HepG2 (cell line): ENCODE measurements around the gene PASK. TPM values are rescaled to one million over a fixed set of nuclear protein-coding genes. Genes with fewer than 3 reads are reported as not detected.

Source experiments
- AKAP8 ChIP-seq: sonication (generic); formaldehyde crosslinking; IDR thresholded peaks from 2 replicates; pipeline ENCODE4 v1.5.1; 2020; ENCODE audit warnings: mild to moderate bottlenecking, missing genetic modification reagents
- CREB1 ChIP-seq, 2 experiments: fragments of 450-650 bp in 1 of 2; IDR thresholded peaks; 2 replicates each; pipeline ENCODE4 v1.6.1; 2016 to 2017; ENCODE audit warnings: control low read depth in 1 of 2, mild to moderate bottlenecking in 1 of 2, missing compliant biosample characterization in 1 of 2, missing genetic modification characterization in 1 of 2
- HIVEP1 ChIP-seq: sonication (generic); formaldehyde crosslinking; IDR thresholded peaks from 2 replicates; pipeline ENCODE4 v1.4.0; 2020; ENCODE audit warnings: mild to moderate bottlenecking, missing genetic modification reagents
- JARID2 ChIP-seq: sonication (generic); formaldehyde crosslinking; IDR thresholded peaks from 2 replicates; pipeline ENCODE4 v1.8.1; 2023; ENCODE audit warnings: missing genetic modification reagents, inconsistent platforms; ENCODE audit not compliant: insufficient replicate concordance
- SMC3 ChIP-seq: IDR thresholded peaks from 2 replicates; pipeline ENCODE4 v1.6.1; 2011; ENCODE audit warnings: low read length, improper control_type of control experiment
- SP2 ChIP-seq: sonication (generic); formaldehyde crosslinking; IDR thresholded peaks from 2 replicates; pipeline ENCODE4 v1.5.1; 2020; ENCODE audit warnings: mild to moderate bottlenecking, missing genetic modification reagents
- TAF15 ChIP-seq: fragments of 200-400 bp; formaldehyde crosslinking; IDR thresholded peaks from one replicate; pipeline ENCODE4 v1.6.1; 2018; ENCODE audit warnings: mild to moderate bottlenecking, low read depth, low read length; ENCODE audit not compliant: poor library complexity, severe bottlenecking
- THAP8 ChIP-seq: sonication (generic); formaldehyde crosslinking; IDR thresholded peaks from 2 replicates; pipeline ENCODE4 v1.5.1; 2020; ENCODE audit warnings: missing genetic modification reagents, mild to moderate bottlenecking, borderline replicate concordance
- ZNF17 ChIP-seq: sonication (generic); formaldehyde crosslinking; IDR thresholded peaks from 2 replicates; pipeline ENCODE4 v1.5.0; 2020; ENCODE audit warnings: mild to moderate bottlenecking, missing genetic modification reagents
- ZNF30 ChIP-seq: sonication (generic); formaldehyde crosslinking; IDR thresholded peaks from 2 replicates; pipeline ENCODE4 v1.5.0; 2020; ENCODE audit warnings: mild to moderate bottlenecking, missing genetic modification reagents
- ZNF446 ChIP-seq: sonication (generic); formaldehyde crosslinking; IDR thresholded peaks from 2 replicates; pipeline ENCODE4 v1.5.0; 2020; ENCODE audit warnings: mild to moderate bottlenecking, missing genetic modification reagents
- ZNF546 ChIP-seq: sonication (generic); formaldehyde crosslinking; conservative IDR thresholded peaks from 2 replicates; pipeline ENCODE4 v1.8.1; 2023; ENCODE audit warnings: mild to moderate bottlenecking, missing genetic modification reagents
- ZNF570 ChIP-seq: sonication (generic); formaldehyde crosslinking; IDR thresholded peaks from 2 replicates; pipeline ENCODE4 v1.4.0; 2020; ENCODE audit warnings: mild to moderate bottlenecking, missing genetic modification reagents, borderline replicate concordance
- ZNF629 ChIP-seq: sonication (generic); formaldehyde crosslinking; conservative IDR thresholded peaks from 2 replicates; pipeline ENCODE4 v1.5.0; 2020; ENCODE audit warnings: missing genetic modification reagents
- ZNF652 ChIP-seq: IDR thresholded peaks from 2 replicates; pipeline ENCODE4 v1.6.1; 2016; ENCODE audit warnings: low read depth, borderline replicate concordance
- ZNF775 ChIP-seq: sonication (generic); formaldehyde crosslinking; IDR thresholded peaks from 2 replicates; pipeline ENCODE4 v1.4.0; 2020; ENCODE audit warnings: missing genetic modification reagents, mild to moderate bottlenecking, moderate library complexity, borderline replicate concordance
- ZNF788 ChIP-seq: sonication (generic); formaldehyde crosslinking; IDR thresholded peaks from 2 replicates; pipeline ENCODE4 v1.5.0; 2020; ENCODE audit warnings: mild to moderate bottlenecking, missing genetic modification reagents, borderline replicate concordance
- ZNF839 ChIP-seq: sonication (generic); formaldehyde crosslinking; IDR thresholded peaks from 2 replicates; pipeline ENCODE4 v1.4.0; 2020; ENCODE audit warnings: missing genetic modification reagents, mild to moderate bottlenecking, borderline replicate concordance
- polyA plus RNA-seq, 8 experiments: library from polyadenylated mRNA; depleted of rRNA in 3 of 8; stranded (reverse) in 7 of 8; unstranded in 1 of 8; fragments of >200 nt; fragmentation: Illumina TruSeq in 4 of 8; extraction: Trizol in 4 of 8; gene quantifications; 2 replicates each; pipeline versions ENCODE4 v1.2.1 to v1.2.3, GENCODE V29; 2011 to 2016; ENCODE audit warnings: low read depth in 4 of 8, missing spikeins in 1 of 8, mixed read lengths in 1 of 8; ENCODE audit not compliant: insufficient read depth in 1 of 8
- total RNA-seq, 5 experiments: library from RNA; depleted of rRNA; stranded (reverse); fragments of >200 nt; fragmentation: Illumina TruSeq; extraction: Trizol; gene quantifications; 2 replicates each; pipeline ENCODE4 v1.2.3, GENCODE V29; 2016; ENCODE audit warnings: low read depth in 1 of 5
- TF ChIP-seq, protein P1 (sequence below): sonication (generic); formaldehyde crosslinking; IDR thresholded peaks from 2 replicates; pipeline ENCODE4 v1.5.0; 2020; ENCODE audit warnings: missing genetic modification reagents
- TF ChIP-seq, protein P2 (sequence below): sonication (generic); formaldehyde crosslinking; IDR thresholded peaks from 2 replicates; pipeline ENCODE4 v1.5.0; 2020; ENCODE audit warnings: mild to moderate bottlenecking, missing genetic modification reagents, borderline replicate concordance
- TF ChIP-seq, protein P3 (sequence below): sonication (generic); formaldehyde crosslinking; IDR thresholded peaks from 2 replicates; pipeline ENCODE4 v1.4.0; 2020; ENCODE audit warnings: missing genetic modification reagents, mild to moderate bottlenecking, borderline replicate concordance

The PASK gene
- total and polyA plus RNA-seq, 2 of the 13 experiments (the other 11 are each of a cell fraction or from before 2014, with no cell fraction given) = 6.9 to 17.0 TPM

DNA sequence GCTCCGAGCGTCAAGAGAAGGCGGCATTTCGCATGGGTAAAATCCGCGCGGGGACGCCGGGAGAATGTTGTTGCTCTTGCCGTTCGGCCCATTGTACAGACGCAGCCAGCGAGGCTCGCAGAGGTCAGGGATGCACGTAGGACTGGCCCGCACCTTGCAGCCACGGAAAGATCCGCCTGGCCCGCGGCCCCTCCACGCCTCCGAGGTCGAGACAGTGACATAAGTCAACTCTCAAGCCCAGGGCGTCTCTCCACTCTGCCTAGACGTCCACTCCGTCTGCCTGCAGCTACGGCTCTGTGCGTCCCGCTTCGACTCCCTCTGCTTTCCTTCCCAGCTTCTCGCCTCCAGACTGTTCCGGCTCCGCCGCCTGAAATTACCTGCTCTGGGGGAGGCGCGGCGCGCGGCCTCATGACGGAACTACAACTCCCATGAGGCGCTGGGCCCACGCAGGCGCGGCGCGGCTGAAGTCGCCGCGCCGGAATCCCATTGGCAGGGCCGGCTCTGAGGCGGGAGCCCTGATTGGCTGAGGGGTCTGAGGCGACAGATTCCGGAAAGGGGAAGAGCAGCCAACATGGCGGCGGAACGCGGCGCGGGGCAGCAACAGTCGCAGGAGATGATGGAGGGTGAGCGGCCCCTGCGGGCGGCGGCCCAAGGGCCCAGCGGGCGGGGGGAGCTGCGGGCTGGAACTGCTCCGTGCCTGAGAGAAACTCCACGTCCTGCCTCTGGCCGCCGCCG lies 820 bp upstream of the PASK start, which contains the start of gene PPP1R7 (continued):
- TF ChIP-seq, protein P1, sequence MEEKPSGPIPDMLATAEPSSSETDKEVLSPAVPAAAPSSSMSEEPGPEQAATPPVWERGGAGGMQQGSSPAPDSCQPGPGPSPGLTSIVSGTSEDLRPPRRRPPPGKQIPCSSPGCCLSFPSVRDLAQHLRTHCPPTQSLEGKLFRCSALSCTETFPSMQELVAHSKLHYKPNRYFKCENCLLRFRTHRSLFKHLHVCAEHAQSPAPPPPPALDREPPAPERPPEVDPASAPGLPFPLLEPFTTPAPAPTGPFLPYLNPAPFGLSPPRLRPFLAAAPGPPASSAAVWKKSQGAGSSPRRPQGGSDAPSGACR = no peak
- no peak for TF ChIP-seq ZNF446 (CRISPR knock-in tag)
- TF ChIP-seq SP2 (CRISPR knock-in tag) = peak; percentile 72
- peak; percentile 18; the same call in 1 of the 2 replicates for TF ChIP-seq ZNF788 (CRISPR knock-in tag)
- peak; percentile 100 for TF ChIP-seq ZNF629
- TF ChIP-seq, protein P2, sequence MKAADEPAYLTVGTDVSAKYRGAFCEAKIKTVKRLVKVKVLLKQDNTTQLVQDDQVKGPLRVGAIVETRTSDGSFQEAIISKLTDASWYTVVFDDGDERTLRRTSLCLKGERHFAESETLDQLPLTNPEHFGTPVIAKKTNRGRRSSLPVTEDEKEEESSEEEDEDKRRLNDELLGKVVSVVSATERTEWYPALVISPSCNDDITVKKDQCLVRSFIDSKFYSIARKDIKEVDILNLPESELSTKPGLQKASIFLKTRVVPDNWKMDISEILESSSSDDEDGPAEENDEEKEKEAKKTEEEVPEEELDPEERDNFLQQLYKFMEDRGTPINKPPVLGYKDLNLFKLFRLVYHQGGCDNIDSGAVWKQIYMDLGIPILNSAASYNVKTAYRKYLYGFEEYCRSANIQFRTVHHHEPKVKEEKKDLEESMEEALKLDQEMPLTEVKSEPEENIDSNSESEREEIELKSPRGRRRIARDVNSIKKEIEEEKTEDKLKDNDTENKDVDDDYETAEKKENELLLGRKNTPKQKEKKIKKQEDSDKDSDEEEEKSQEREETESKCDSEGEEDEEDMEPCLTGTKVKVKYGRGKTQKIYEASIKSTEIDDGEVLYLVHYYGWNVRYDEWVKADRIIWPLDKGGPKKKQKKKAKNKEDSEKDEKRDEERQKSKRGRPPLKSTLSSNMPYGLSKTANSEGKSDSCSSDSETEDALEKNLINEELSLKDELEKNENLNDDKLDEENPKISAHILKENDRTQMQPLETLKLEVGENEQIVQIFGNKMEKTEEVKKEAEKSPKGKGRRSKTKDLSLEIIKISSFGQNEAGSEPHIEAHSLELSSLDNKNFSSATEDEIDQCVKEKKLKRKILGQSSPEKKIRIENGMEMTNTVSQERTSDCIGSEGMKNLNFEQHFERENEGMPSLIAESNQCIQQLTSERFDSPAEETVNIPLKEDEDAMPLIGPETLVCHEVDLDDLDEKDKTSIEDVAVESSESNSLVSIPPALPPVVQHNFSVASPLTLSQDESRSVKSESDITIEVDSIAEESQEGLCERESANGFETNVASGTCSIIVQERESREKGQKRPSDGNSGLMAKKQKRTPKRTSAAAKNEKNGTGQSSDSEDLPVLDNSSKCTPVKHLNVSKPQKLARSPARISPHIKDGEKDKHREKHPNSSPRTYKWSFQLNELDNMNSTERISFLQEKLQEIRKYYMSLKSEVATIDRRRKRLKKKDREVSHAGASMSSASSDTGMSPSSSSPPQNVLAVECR (CRISPR knock-in tag) = peak; percentile 82
- TF ChIP-seq AKAP8 (CRISPR knock-in tag) = no peak; the same call in 1 of the 2 replicates
- TF ChIP-seq THAP8 (CRISPR knock-in tag) = no peak
- TF ChIP-seq, protein P3, sequence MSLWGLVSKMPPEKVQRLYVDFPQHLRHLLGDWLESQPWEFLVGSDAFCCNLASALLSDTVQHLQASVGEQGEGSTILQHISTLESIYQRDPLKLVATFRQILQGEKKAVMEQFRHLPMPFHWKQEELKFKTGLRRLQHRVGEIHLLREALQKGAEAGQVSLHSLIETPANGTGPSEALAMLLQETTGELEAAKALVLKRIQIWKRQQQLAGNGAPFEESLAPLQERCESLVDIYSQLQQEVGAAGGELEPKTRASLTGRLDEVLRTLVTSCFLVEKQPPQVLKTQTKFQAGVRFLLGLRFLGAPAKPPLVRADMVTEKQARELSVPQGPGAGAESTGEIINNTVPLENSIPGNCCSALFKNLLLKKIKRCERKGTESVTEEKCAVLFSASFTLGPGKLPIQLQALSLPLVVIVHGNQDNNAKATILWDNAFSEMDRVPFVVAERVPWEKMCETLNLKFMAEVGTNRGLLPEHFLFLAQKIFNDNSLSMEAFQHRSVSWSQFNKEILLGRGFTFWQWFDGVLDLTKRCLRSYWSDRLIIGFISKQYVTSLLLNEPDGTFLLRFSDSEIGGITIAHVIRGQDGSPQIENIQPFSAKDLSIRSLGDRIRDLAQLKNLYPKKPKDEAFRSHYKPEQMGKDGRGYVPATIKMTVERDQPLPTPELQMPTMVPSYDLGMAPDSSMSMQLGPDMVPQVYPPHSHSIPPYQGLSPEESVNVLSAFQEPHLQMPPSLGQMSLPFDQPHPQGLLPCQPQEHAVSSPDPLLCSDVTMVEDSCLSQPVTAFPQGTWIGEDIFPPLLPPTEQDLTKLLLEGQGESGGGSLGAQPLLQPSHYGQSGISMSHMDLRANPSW (CRISPR knock-in tag) = no peak
- no peak for TF ChIP-seq JARID2
- TF ChIP-seq ZNF17 (CRISPR knock-in tag) = 0 out of 2 replicates have a peak, but pooled peaks have one; percentile 24
- peak; percentile 81 for TF ChIP-seq CREB1 (IDR thresholded peaks at IDR 0.05)
- peak; percentile 85 for TF ChIP-seq CREB1 (CRISPR knock-in tag; IDR thresholded peaks at IDR 0.05)
- no peak; the same call in 1 of the 2 replicates for TF ChIP-seq ZNF570 (CRISPR knock-in tag)
- TF ChIP-seq ZNF839 (CRISPR knock-in tag) = peak; percentile 61; the same call in 1 of the 2 replicates
- TF ChIP-seq HIVEP1 = peak; percentile 84
- TF ChIP-seq ZNF775 = no peak
- TF ChIP-seq ZNF30 (CRISPR knock-in tag) = peak; percentile 71; the same call in 1 of the 2 replicates
- no peak for TF ChIP-seq ZNF546 (CRISPR knock-in tag)
- TF ChIP-seq ZNF652 (CRISPR knock-in tag) = no peak
- no peak for TF ChIP-seq SMC3
- peak; percentile 51 for TF ChIP-seq TAF15
